ENCODE measurements around the gene COLGALT1. TPM values are rescaled to one million over a fixed set of nuclear protein-coding genes. Genes with fewer than 3 reads are reported as not detected.
"Not testable (repeated sequence)": the region's sequence is repeated elsewhere in the genome, so short reads cannot be mapped to it uniquely, and the experiment has no call there.

The COLGALT1 gene
- polyA plus RNA-seq, 3 donors = 21.5 to 68.3 (median 50.4) TPM

DNA sequence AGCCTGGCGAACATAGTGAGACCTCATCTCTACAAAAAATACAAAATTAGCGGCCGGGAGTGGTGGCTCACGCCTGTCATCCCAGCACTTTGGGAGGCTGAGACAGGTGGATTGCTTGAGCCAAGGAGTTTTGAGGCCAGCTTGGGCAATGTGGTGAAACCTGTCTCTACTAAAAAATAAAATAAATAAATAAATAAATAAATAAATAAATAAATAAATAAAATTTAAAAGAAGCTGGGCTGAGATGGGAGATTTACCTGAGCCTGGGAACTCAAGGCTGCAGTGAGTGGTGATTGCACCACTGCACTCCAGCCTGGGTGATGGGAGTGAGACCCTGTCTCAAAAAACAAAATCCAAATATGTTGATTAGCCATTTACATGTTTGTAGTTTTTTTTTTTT, 2.7 kb upstream of the COLGALT1 start:
- not testable (repeated sequence) for H3K27ac ChIP-seq (ENCODE audit: low read depth, low read length)
- WGBS, 3 donors = 94 to 98% (median 98%) methylated on average over 4 of the region's 4 CpGs

DNA sequence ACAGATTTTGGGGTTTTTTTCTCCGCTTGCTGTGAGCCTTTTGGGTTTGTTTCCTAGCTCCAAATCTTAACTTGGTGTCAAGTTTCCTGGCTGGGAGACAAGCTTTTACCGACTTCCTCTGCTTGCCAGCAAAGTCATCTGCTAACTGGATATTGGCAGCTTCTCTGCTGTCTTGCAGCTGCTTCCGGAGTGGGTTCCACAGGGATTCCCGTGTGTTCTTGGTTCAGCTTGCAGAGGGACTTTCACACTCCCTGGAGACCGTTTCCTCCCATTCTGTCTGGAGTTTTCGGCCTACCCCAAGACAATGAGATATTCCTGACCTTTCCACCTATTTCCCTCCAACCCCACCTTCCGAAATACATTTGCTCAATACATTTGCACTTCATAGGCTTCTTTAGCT, 2.2 kb upstream of the COLGALT1 start:
- 21 to 33% (median 25%) methylated on average over 7 of the region's 7 CpGs for WGBS, 3 donors

DNA sequence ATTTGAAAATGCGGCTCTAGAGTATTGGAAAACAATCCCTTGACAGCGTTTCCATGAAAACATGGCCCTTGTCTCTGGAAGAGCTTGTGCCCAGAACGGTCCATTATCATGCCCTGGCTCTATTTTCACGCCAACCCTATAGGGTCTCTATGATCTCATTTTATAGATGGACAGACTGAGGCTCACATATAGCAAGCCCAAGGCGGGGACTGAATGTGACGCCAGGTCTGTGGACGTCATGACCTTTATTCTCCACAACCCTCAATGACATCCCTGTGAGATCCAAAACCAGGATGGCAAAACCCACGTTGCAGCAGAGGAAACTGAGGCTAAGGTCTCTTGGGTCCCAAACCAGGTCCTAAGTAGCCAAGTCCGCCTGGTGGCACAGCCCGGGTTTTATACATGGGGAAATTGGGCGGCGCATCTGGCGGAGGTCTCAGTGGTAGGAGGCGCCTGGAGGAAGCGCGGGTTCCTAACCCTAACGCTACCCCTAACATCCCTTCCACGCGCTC, 425 bp upstream of the COLGALT1 start:
- H3K27ac ChIP-seq (ENCODE audit: low read depth, low read length) = no peak overlapping the region
- 11 to 14% (median 11%) methylated on average over 19 of the region's 19 CpGs for WGBS, 3 donors

More for the DNA sequence above, 2.2 kb upstream of the COLGALT1 start:
- no peak overlapping the region for H3K27ac ChIP-seq (ENCODE audit: low read depth, low read length)

DNA sequence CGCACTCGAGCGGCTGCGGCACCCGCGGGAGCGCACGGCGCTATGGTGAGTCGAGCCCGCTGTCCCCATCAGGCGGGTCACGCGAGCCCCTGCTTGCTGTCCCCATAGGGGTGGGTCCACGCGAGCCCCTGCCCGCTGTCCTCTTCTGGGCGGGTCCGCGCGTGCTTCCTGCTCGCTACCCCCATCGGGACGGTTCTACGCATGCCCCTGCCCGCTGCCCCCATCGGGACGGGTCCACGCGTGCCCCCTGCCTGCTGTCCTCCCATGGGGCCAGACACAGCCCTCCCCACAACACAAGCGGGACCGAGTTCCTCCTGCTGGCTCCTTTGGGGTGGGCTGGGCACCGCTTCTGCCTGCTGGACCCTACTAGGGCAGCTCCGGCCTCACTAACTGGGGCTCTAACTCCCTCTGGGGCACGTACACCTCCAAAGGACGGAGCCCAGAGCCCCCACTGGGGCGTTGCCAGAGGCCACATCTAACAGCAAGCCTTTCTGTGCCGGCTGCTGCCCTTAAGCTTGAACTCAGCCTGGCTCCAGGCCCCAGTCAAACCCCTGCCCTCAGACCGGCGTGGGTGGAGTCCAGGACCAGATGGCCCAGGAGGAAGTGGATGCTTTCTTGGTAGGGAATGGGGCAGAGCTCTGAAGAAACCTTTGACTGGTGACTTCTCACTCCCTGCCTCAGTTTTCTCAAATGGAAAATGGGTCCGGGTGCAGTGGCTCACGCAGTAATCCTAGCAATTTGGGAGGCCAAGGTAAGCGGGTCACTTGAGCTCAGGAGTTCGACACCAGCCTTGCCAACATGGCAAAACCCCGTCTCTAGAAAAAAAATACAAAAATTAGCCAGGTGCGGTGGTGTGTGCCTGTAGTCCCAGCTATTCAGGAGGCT, 722 bp downstream of the COLGALT1 start:
- 6 to 9% (median 7%) methylated on average over 45 to 46 of the region's 46 CpGs for WGBS, 3 donors
- peak overlapping the region; percentile 29 for H3K27ac ChIP-seq (ENCODE audit: low read depth, low read length)

DNA sequence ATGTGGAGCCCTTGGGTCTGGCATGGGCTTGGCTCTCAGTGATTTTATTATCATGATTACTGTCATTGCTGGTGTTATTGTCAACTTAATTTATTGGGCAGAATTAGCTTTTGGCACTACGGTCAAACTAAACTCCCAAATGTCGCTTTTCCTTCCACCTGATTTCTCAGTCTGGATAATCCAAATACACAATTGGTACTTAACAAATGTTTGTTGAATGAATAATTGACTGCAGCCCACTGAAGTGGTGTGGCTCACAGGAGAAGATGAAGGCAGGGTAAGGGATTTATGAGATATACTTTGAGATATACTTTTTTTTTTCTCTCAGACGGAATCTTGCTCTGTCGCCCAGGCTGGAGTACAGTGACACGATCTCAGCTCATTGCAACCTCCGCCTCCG, 1.5 kb downstream of the COLGALT1 start:
- H3K27ac ChIP-seq (ENCODE audit: low read depth, low read length) = no peak overlapping the region
- 80 to 94% (median 80%) methylated on average over 7 of the region's 7 CpGs for WGBS, 3 donors

DNA sequence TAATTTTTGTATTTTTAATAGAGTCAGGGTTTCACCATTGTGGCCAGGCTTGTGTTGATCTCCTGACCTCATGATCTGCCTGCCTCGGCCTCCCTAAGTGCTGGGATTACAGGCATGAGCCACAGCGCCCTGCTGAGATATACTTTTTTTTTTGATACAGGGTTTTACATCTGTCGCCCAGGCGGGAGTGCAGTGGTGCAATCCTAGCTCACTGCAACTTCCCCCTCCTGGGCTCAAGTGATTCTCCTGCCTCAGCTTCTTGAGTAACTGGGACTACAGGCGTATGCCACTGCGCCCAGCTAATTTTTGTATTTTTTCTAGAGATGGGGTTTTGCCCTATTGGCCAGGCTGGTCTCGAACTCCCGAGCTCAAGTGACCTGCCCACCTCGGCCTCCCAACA, 2.0 kb downstream of the COLGALT1 start:
- H3K27ac ChIP-seq (ENCODE audit: low read depth, low read length) = no peak overlapping the region
- 57 to 85% (median 67%) methylated on average over 9 of the region's 9 CpGs for WGBS, 3 donors

DNA sequence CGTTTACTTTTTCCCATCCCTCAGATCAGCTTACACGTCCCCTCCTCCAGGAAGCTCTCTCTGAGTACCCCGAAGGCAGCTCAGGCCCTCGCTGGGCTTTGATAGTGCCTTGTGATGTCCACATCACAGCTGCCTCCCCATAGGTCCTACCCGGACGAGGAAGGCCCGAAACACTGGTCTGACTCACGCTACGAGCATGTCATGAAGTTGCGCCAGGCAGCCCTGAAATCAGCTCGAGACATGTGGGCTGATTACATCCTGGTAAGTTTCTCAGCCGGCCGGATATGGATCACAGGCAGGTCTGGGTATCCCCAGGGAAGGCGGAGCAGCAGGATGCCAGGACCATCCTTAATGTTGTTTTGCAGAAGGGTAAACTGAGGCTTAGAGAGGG, 4.8 kb downstream of the COLGALT1 start:
- H3K27ac ChIP-seq (ENCODE audit: low read depth, low read length) = no peak overlapping the region
- WGBS, 3 donors = 58 to 84% (median 63%) methylated on average over 14 of the region's 14 CpGs

DNA sequence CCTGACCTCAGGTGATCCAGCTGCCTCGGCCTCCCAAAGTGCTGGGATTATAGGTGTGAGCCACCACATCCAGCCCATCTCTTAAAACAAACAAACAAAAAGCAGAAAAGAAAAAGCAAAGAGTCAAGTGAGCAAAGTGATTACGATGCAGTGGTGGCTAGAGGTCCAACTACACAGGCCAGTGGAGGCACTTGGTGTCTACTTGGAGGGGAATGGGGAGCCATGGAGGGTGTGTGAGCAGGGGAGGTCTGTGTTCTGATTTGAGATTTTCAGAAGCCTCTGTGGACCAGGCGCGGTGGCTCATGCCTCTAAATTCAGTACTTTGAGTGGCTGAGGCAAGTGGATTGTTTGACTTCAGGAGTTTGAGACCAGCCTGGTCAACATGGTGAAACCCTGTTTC, 6.6 kb downstream of the COLGALT1 start:
- H3K27ac ChIP-seq (ENCODE audit: low read depth, low read length) = no peak overlapping the region
- 94 to 99% (median 98%) methylated on average over 4 of the region's 4 CpGs for WGBS, 3 donors

DNA sequence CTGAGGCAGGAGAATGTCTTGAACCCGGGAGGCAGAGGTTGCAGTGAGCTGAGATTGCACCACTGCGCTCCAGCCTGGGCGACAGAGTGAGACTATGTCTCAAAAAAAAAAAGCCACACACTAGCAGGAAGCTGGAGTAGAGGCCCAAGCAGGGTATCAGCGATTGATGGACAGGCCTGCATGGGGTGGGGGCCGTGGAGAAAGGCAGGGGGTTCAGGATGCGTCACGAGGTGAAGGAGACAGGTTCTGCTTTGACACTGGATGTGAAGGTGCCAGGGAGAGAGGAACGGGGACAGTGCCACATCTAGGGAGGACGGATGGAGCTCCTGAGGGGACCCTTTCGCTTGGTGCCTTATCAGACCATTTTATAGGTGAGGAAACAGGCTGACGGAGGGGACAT, 7.1 kb downstream of the COLGALT1 start:
- WGBS, 3 donors = 66 to 84% (median 76%) methylated on average over 11 of the region's 11 CpGs

DNA sequence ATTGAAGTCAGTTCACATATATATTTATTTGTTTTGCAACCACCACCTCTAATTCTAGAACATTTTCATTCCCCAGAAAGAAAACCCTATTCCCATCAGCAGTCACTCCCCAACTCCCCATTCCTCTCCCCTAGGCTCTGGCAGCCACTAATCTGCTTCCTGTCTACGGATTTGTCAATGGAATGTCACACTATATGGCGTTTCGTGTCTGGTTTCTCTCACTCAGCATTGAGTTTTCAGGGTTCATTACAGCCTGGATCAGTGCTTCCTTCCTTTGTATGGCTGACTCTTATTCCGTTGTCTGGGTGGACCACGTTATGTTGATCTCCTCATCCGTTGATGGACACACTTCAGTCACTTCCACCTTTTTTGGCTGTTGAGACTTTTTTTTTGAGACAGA, 9.3 kb downstream of the COLGALT1 start:
- WGBS, 3 donors = 62 to 68% (median 67%) methylated on average over 6 of the region's 6 CpGs
- no peak overlapping the region for H3K27ac ChIP-seq (ENCODE audit: low read depth, low read length)

More for the DNA sequence above, 7.1 kb downstream of the COLGALT1 start:
- no peak overlapping the region for H3K27ac ChIP-seq (ENCODE audit: low read depth, low read length)

DNA sequence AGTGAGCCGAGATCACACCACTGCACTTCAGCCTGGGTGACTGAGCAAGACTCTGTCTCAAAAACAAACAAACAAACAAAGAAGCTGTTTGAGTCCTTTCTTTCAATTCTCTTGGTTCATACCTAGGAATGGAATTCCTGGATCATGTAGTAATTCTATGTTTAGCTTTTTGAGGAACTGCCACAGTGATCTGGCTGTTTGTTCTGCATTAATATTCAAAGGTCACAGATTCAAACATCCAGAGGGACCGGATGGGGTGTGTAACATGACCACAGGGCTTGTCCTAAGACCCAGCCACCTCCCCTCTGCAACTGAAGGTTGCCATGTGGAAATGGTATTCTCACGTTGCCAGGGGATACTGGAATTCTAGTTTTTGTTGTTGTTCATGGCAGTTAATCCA, 10.2 kb downstream of the COLGALT1 start:
- 66 to 78% (median 67%) methylated on average over 3 of the region's 3 CpGs for WGBS, 3 donors

DNA sequence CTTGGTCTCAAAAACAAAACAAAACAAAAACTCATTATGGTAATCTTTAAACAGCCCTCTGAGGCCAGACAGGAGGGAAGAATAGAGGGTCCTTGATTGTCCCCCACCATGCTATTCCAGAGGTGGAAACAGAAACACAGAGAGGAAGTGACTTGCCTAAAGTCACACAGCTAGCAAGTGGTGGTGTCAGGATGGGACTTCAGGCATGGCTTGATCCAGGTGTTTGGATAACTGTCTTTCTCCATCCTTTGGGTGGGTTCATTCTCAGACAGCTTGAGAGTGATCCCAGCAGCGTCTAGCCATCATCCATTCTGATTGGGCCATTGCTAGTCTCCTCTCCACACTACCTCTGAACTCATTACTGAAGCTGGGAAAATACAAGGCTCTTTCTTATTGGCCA, 12.5 kb downstream of the COLGALT1 start:
- no peak overlapping the region for H3K27ac ChIP-seq (ENCODE audit: low read depth, low read length)
- WGBS, 3 donors = 77 to 91% (median 86%) methylated on average over 1 of the region's 1 CpG

More for the DNA sequence above, 10.2 kb downstream of the COLGALT1 start:
- no peak overlapping the region for H3K27ac ChIP-seq (ENCODE audit: low read depth, low read length)

DNA sequence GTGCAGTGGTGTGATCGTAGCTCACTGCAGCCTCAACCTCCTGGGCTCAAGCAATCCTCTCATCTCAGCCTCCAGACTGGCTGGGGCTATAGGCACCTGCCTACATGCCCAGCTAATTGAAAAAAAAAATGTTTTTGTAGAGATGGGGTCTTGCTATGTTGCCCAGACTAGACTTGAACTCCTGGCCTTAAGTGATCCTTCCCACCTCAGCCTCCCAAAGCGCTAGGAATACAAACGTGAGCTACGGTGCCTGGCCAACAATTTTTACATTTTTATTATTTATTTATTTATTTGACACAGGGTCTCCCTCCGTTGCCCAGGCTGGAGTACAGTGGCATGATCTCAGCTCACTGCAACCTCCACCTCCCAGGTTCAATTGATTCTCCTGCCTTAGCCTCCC, 14.8 kb downstream of the COLGALT1 start:
- 94 to 97% (median 96%) methylated on average over 5 of the region's 5 CpGs for WGBS, 3 donors
- H3K27ac ChIP-seq (ENCODE audit: low read depth, low read length) = not testable (repeated sequence)

DNA sequence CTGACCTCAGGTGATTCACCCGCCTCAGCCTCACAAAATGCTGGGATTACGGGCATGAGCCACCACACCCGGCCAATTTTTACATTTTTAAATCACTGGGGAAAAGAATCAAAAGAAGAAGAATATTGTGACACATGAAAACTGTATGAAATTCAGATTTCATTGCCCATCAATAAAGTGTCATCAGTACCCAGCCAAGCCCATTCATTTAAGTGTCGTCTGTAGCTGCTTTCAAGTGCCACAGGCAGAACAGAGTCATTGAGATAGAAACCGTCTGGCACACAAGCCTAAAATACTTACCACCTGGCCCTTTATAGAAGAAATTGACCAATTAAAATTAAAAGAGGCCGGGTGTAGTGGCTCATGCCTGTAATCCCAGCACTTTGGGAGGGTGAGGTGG, 15.3 kb downstream of the COLGALT1 start:
- 90 to 93% (median 90%) methylated on average over 6 of the region's 6 CpGs for WGBS, 3 donors
- H3K27ac ChIP-seq (ENCODE audit: low read depth, low read length) = no peak overlapping the region

DNA sequence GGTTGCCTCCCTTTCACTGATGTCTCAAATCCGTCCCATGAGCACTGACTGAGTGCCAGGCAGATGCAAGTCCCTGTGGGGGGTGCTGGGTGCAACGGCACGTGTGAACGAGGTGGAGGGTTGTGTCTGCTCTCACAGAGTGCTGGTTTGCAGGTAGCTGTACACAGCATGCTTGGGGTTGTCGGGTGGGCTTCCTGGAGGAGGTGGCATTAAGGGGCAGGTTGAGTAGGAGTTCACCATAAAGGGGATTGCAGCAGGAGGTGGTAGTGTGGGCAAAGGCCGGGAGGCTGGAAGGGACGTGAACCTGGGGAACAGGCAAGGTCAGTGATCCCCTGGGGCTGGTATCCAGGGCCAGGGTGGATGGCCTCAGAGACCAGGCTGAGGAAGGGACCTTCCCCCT, 17.2 kb downstream of the COLGALT1 start:
- 92 to 94% (median 93%) methylated on average over 7 of the region's 7 CpGs for WGBS, 3 donors
- no peak overlapping the region for H3K27ac ChIP-seq (ENCODE audit: low read depth, low read length)

DNA sequence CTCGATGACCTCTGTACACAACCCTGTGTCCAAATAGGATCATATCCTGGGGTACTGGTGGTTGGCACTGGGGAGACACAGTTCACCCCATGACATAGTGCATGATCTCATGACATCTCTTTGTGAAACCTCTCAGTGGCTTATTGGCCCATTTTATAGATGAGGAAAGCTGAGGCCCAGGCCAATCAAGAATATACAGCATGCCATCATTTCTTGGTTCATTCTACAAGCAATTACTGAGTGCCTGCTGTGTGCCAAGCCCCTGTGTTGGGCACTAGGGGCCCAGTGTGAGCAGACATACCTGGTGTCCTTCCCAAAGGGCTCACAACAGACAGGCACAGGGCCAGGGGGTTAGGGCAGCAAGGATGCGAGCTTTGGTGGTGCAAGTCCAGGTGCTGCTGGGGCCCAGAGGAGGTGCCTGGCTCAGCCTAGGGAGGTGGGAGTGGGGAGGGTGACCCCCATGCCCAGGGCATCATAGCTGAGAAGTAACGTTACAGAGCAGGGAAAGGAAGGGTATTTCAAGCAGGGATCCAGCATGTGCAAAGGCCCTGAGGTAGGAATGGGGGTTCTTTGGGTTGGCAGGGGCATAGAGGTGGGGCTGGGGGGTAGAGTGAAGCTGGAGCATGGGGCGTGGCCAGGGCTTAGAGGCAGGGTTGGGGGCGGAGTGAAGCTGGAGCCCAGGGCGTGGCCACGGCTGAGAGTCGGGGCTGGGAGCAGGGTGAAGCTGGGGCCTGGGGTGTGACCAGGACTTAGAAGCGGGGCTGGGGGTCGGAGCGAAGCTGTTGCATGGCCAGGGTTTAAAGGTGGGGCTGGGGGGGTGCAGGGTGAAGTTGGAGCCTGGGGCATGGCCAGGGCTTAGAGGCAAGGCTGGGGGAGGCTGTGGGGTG, 20.7 kb downstream of the COLGALT1 start:
- 93 to 97% (median 93%) methylated on average over 11 of the region's 11 CpGs for WGBS, 3 donors
- H3K27ac ChIP-seq (ENCODE audit: low read depth, low read length) = no peak overlapping the region

DNA sequence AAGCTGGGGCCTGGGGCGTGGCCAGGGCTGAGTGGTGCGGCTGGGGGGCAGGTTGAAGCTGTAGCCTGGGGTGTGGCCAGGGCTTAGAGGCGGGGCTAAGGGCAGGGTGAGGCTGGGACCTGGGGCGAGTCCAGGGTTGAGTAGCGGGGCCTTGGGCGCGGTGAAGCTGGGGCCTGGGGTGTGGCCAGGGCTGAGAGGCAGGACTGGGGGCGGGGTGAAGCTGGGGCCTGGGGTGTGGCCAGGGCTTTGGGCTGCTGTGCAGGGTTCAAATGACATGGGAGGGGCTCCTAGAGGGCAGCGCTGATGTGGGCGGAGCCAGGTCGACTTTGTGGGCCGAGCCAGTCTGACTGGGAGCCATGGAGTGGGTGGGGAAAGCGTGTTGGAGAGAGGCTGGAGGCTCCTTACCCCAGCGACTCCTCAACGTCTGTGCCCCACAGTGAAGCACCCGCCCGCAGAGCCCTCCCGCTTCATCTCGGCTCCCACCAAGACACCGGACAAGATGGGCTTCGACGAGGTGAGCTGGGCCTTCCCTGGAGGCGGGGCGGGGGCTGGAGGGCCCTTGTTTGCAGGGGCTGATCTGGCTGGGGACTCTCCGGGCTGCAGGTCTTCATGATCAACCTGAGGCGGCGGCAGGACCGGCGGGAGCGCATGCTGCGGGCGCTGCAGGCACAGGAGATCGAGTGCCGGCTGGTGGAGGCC, 21.5 kb downstream of the COLGALT1 start:
- no peak overlapping the region for H3K27ac ChIP-seq (ENCODE audit: low read depth, low read length)
- WGBS, 3 donors = 75 to 80% (median 77%) methylated on average over 31 to 34 of the region's 34 CpGs

DNA sequence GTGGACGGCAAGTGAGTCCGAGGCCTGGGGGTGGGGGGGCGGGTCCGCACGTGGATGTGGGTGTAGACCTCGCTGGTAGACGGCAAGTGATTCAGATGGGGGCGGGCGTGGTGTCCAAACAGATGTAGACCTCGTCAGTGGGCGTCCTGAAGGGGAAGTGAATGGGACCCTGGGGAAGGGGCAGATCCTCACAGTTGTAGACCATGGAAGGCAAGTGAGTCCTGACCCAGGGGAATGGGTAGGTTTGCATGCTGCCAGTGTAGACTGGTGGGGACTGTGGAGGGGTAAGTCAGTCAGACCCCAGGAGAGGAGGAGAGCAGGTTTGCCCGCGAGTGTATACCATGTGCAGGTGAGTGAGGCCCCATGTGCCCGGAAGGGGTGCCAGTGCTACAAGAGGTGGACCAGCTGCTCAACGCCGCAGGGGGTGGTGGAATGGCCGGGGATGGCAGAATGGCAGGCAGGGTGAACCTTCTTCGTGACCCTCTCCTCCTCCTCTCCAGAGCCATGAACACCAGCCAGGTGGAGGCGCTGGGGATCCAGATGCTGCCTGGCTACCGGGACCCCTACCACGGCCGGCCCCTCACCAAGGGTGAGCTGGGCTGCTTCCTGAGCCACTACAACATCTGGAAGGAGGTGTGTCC, 22.1 kb downstream of the COLGALT1 start:
- 78 to 86% (median 84%) methylated on average over 15 to 22 of the region's 22 CpGs for WGBS, 3 donors
- no peak overlapping the region for H3K27ac ChIP-seq (ENCODE audit: low read depth, low read length)

All from adipose tissue (tissue), 3 donors.